HG03442 (cell line): ENCODE data around the gene GPR37L1.

Experiments
- ATAC-seq: cut with Tn5 transposase; IDR thresholded peaks from one replicate; pipeline ENCODE4 v1.9.1; 2021; ENCODE audit warnings: mild to moderate bottlenecking, moderate library complexity; ENCODE audit not compliant: unreplicated experiment

GPR37L1 gene

GRCh38 chr1:202122639-202123335 is at the start of gene GPR37L1:
TSS of gene GPR37L1 (plus strand) at chr1:202122917. CDS start at chr1:202122964, 47 bp downstream.
- no peak for ATAC-seq

- no peak for ATAC-seq
These were observed 49.5 kb upstream of the GPR37L1 start for GRCh38 chr1:202073206-202073605.

- ATAC-seq, result no peak
These were observed 47.7 kb upstream of the GPR37L1 start for GRCh38 chr1:202074985-202075384.

- no peak for ATAC-seq
These were observed 47.3 kb upstream of the GPR37L1 start for GRCh38 chr1:202075389-202075788.

GRCh38 chr1:202076050-202076511 is 46.6 kb upstream of the GPR37L1 start:
- no peak for ATAC-seq

- no peak for ATAC-seq
These were observed 44.5 kb upstream of the GPR37L1 start for GRCh38 chr1:202078241-202078640.

- ATAC-seq, result no peak
These were observed 40.7 kb upstream of the GPR37L1 start for GRCh38 chr1:202081992-202082391.

GRCh38 chr1:202084791-202085681 is 37.7 kb upstream of the GPR37L1 start:
- ATAC-seq, result no peak

- no peak for ATAC-seq
These were observed 36.9 kb upstream of the GPR37L1 start for GRCh38 chr1:202085682-202086373.

GRCh38 chr1:202086579-202087350 is 36.0 kb upstream of the GPR37L1 start:
- no peak for ATAC-seq

- ATAC-seq, result no peak
These were observed 34.5 kb upstream of the GPR37L1 start for GRCh38 chr1:202088206-202088605.

- ATAC-seq, result no peak
These were observed 31.7 kb upstream of the GPR37L1 start for GRCh38 chr1:202090994-202091393.

GRCh38 chr1:202093858-202094257 is 28.9 kb upstream of the GPR37L1 start:
- ATAC-seq, result no peak

- ATAC-seq, result no peak
These were observed 21.5 kb upstream of the GPR37L1 start for GRCh38 chr1:202101184-202101583.

- no peak for ATAC-seq
These were observed 18.6 kb upstream of the GPR37L1 start for GRCh38 chr1:202104073-202104472.

- ATAC-seq, result no peak
These were observed 17.0 kb upstream of the GPR37L1 start for GRCh38 chr1:202105571-202106339.

GRCh38 chr1:202106340-202107254 is 16.1 kb upstream of the GPR37L1 start:
- no peak for ATAC-seq

- ATAC-seq, result no peak
These were observed 15.4 kb upstream of the GPR37L1 start for GRCh38 chr1:202107321-202107761.
